Measurements from ENCODE around the gene TASP1.

Gene TASP1

DNA sequence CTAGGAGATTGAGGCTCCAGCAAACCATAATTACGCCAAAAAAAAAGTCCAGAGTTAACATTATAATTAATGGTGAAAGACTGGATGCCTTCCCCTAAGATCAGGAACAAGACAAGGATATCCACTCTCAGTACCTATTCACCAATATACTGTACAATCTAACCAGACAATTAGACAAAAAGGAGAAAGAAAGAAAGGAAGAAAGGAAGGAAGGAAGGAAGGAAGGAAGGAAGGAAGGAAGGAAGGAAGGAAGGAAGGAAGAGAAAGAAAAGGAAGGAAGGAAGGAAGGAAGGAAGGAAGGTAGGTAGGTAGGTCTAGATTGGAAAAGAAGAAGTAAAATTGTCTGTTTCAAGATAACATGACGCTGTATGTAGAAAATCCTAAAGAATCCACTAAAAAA lies 50.7 kb downstream of the TASP1 start:
- TF ChIP-seq, protein P1, sequence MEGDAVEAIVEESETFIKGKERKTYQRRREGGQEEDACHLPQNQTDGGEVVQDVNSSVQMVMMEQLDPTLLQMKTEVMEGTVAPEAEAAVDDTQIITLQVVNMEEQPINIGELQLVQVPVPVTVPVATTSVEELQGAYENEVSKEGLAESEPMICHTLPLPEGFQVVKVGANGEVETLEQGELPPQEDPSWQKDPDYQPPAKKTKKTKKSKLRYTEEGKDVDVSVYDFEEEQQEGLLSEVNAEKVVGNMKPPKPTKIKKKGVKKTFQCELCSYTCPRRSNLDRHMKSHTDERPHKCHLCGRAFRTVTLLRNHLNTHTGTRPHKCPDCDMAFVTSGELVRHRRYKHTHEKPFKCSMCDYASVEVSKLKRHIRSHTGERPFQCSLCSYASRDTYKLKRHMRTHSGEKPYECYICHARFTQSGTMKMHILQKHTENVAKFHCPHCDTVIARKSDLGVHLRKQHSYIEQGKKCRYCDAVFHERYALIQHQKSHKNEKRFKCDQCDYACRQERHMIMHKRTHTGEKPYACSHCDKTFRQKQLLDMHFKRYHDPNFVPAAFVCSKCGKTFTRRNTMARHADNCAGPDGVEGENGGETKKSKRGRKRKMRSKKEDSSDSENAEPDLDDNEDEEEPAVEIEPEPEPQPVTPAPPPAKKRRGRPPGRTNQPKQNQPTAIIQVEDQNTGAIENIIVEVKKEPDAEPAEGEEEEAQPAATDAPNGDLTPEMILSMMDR (IDR thresholded peaks at IDR 0.05; ENCODE audit: borderline replicate concordance, insufficient read depth, low read depth, low read length) = no peak
- no peak overlapping the region for H3K4me3 ChIP-seq (ENCODE audit: low read depth, low read length)

DNA sequence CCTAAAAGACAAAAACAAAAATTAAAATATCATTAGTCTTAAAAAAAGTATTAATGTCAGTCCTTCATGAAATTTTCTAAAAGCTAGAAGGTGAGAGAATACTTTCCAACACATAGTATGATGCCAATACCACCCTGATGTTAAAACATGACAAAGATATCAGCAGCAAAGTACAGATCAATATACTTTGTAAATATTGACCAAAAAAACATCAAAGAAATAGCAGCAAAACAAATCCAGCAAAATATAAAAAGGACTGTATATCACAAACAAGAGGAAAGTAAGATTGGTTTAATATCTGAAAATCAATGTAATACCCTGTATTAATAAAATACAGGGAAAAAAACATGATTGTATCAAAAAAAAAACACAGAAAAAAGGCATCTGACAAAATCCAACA lies 51.4 kb downstream of the TASP1 start:
- H3K4me3 ChIP-seq (ENCODE audit: low read depth, low read length) = no peak overlapping the region
- TF ChIP-seq, protein P1 (IDR thresholded peaks at IDR 0.05; ENCODE audit: borderline replicate concordance, insufficient read depth, low read depth, low read length) = no peak

DNA sequence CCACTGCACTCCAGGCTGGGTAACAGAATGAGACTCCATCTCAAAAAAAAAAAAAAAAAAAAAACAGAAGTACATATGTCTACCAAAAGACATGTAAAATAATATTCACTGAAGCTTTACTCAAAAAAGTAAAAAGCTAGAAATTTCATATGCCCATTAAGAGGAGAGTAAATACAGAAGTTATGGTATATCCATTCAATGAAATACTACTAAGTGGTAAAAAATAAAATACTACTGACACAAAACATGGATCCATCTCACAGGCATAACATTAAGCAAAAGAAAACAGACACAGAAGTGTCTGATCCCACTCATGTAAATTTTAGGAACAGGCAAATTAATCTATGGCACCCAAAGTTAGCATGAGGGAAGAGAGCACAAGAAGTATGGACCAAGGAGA lies 52.6 kb downstream of the TASP1 start:
- TF ChIP-seq, protein P1 (IDR thresholded peaks at IDR 0.05; ENCODE audit: borderline replicate concordance, insufficient read depth, low read depth, low read length) = no peak
- no peak overlapping the region for H3K4me3 ChIP-seq (ENCODE audit: low read depth, low read length)

DNA sequence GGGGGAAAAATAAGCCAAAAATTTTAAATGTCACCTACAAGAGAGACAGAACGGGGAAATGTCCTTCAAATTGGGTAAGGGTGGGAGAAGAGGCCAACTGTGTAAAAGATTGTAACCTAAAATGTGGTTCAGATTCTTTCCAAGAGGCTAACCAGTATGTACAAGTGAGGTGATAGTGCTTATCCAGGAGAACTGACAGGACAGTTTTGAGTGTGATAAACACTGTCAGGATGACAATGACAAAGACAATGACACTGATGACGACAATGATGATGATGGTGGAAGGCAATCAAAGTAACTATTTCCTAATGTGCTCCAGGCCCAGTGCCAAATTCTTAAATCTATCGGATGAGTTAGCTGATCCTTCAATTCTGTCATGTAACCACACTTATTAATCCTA lies 57.3 kb downstream of the TASP1 start:
- TF ChIP-seq, protein P1 (IDR thresholded peaks at IDR 0.05; ENCODE audit: borderline replicate concordance, insufficient read depth, low read depth, low read length) = no peak
- H3K4me3 ChIP-seq (ENCODE audit: low read depth, low read length) = no peak overlapping the region

DNA sequence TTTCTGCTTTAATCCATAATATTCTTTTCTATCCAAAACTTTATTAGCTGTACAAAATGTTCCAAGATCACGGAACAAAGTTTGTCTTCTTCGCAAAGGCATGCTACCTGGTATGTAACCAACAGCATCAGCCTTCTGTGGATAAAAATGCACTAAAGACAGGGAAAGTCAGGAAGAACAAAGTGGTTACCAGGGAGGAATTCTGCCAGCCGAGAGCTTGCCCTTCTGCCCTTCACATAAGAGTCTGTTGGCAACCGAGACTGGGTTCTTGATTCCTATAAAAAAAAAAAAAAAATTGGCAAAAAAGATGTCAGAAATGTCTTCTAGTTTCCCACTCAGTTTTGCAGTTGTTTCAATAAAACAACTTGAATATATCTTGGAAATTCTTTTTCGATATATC lies 58.0 kb downstream of the TASP1 start:
- H3K4me3 ChIP-seq (ENCODE audit: low read depth, low read length) = no peak overlapping the region

DNA sequence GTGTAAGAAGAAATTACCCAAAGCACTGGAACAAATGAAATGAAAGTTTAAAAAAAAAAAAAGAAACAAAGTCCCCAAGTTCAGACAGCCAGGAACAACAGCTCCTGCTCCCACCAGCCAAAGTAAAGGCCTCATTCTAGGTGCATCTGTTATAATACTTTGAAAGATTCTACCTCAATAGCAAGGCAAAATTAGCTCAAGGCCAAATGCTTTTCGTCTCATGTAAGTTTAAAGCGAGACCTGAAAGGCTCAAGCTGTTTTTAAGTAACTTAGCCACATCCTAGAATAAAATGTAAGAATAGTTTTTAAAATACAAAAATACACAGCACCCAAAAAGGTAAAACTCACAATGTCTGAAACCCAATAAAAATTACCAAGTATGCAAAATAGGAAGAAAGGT lies 64.7 kb downstream of the TASP1 start:
- no peak overlapping the region for H3K4me3 ChIP-seq (ENCODE audit: low read depth, low read length)
- TF ChIP-seq, protein P1 (IDR thresholded peaks at IDR 0.05; ENCODE audit: borderline replicate concordance, insufficient read depth, low read depth, low read length) = no peak

More for the DNA sequence above, 58.0 kb downstream of the TASP1 start:
- TF ChIP-seq, protein P1 (IDR thresholded peaks at IDR 0.05; ENCODE audit: borderline replicate concordance, insufficient read depth, low read depth, low read length) = no peak

DNA sequence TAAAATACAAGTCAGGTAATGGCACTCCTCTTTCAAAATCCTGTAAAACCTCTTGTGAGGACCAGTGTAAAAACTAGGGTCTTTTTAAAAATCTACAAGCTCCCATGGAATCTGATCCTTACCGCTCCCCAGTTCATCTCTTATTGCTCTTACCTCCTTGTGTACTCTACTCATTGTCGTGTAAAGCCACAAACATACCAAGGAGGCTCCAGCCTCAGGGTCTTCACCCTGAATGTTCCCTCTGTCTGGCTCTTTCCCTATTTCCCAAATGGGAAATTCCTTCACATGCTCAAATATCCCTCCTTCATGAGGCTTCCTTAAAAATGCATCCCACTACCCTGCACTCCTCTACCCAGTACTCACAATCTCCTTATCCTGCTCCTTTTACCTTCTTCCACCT lies 67.1 kb downstream of the TASP1 start:
- TF ChIP-seq, protein P1 (IDR thresholded peaks at IDR 0.05; ENCODE audit: borderline replicate concordance, insufficient read depth, low read depth, low read length) = no peak
- no peak overlapping the region for H3K4me3 ChIP-seq (ENCODE audit: low read depth, low read length)
